Spleen (tissue), 11 donors: ENCODE data around the gene CTSE. TPM values are rescaled to one million over a fixed set of nuclear protein-coding genes. Genes with fewer than 3 reads are reported as not detected.
A peak's percentile ranks its signal among the peaks of the same experiment; 100 is the strongest.

Experiments used
- DNase-seq: peaks from one replicate; pipeline ENCODE4 v3.0.0-alpha.2; 2020
- H3K27ac ChIP-seq, 8 donors: fragments of 200-600 bp; sonication (generic) in 7 of 8; 1 replicate in 4 of 8; 2 replicates in 4 of 8; pipeline versions ENCODE4 v1.5.0 to v1.8.0; 2016 to 2021; ENCODE audit warnings: inconsistent platforms in 4 of 8, mild to moderate bottlenecking in 4 of 8, moderate library complexity in 1 of 8
- H3K27me3 ChIP-seq, 7 donors: fragments of 200-600 bp; sonication (generic) in 6 of 7; replicated peaks in 1 of 7; 1 replicate in 4 of 7; 2 replicates in 3 of 7; pipeline versions ENCODE4 v1.5.0 to v1.8.0; 2016 to 2021; ENCODE audit warnings: inconsistent platforms in 3 of 7, mild to moderate bottlenecking in 1 of 7
- H3K36me3 ChIP-seq, 6 donors: fragments of 200-600 bp; sonication (generic) in 5 of 6; 1 replicate in 4 of 6; 2 replicates in 2 of 6; pipeline versions ENCODE4 v1.5.0 to v1.8.0; 2016 to 2021; ENCODE audit warnings: inconsistent platforms in 2 of 6
- H3K4me1 ChIP-seq, 6 donors: fragments of 200-600 bp; sonication (generic) in 5 of 6; 1 replicate in 3 of 6; 2 replicates in 3 of 6; pipeline versions ENCODE4 v1.5.0 to v1.8.0; 2016 to 2021; ENCODE audit warnings: inconsistent platforms in 3 of 6
- H3K4me3 ChIP-seq, 8 donors: fragments of 200-600 bp; sonication (generic) in 7 of 8; 1 replicate in 4 of 8; 2 replicates in 4 of 8; pipeline versions ENCODE4 v1.5.0 to v1.8.0; 2016 to 2021; ENCODE audit warnings: inconsistent platforms in 4 of 8, mild to moderate bottlenecking in 4 of 8, moderate library complexity in 2 of 8
- H3K9me3 ChIP-seq, 8 donors: fragments of 200-600 bp; sonication (generic) in 7 of 8; 1 replicate in 4 of 8; 2 replicates in 4 of 8; pipeline versions ENCODE4 v1.5.0 to v1.8.0; 2016 to 2021; ENCODE audit warnings: inconsistent platforms in 4 of 8
- CTCF ChIP-seq, 11 experiments: fragments of 200-600 bp in 7 of 11; fragments of 450-650 bp in 4 of 11; sonication (generic) in 4 of 11; IDR thresholded peaks in 8 of 11; conservative IDR thresholded peaks in 3 of 11; 1 replicate in 7 of 11; 2 replicates in 4 of 11; pipeline versions ENCODE4 v1.4.0 to v1.8.0; 2016 to 2021; ENCODE audit warnings: antibody characterized with exemption in 11 of 11, inconsistent platforms in 4 of 11, mild to moderate bottlenecking in 1 of 11
- POLR2A ChIP-seq, 3 donors: fragments of 450-650 bp; IDR thresholded peaks; one replicate each; pipeline ENCODE4 v1.5.1; 2017; ENCODE audit warnings: antibody characterized with exemption in 3 of 3, mild to moderate bottlenecking in 1 of 3
- POLR2AphosphoS5 ChIP-seq, 3 donors: sonication (generic); formaldehyde crosslinking; IDR thresholded peaks; one replicate each; pipeline ENCODE4 v1.5.1; 2017; ENCODE audit warnings: antibody characterized with exemption in 3 of 3
- WGBS, 5 donors: extraction: QIAGEN DNeasy Blood & Tissue Kit in 3 of 5; methylation state at CpG; one replicate each; pipeline versions ENCODE4 v1.1.5 to v1.1.7; 2013 to 2018; 5-methylcytosine and 5-hydroxymethylcytosine counted together
- intact Hi-C: fragments of 100-400 bp; cut with DNase I; formaldehyde crosslinking; loops from one replicate; pipeline ENCODE4 v1.15.0; 2023; ENCODE audit warnings: low total_unique reads
- polyA plus RNA-seq, 3 donors: library from polyadenylated mRNA; stranded (reverse); fragments of 200-250 nt; gene quantifications; one replicate each; pipeline ENCODE4 v1.2.1, GENCODE V29; 2013
- total RNA-seq, 7 donors: library from RNA; depleted of rRNA in 3 of 7; stranded (reverse); fragments of >200 nt in 3 of 7; fragmentation: NEBNext Ultra II Directional in 4 of 7; extraction: Animal tissue kit (Norgen Biotek cat#: 25700) in 4 of 7; gene quantifications; one replicate each; pipeline versions ENCODE4 v1.1.0 to v1.2.1, GENCODE V29; 2016 to 2021
- donor health status: healthy with polysubstance abuse.
- donor health status: DM: no; HTN: no; CAD: no; lungs with moderate emphysema.
- donor health status: DM: no; HTN: no; CAD: no.
- donor health status: Bipolar disorder and iron deficiency.
- donor health status: healthy.
- donor health status: DM: no; HTN: no; CAD: no.
- donor health status: DM: yes; HTN: yes; CAD: no.

The CTSE gene
- total and polyA plus RNA-seq, 10 donors, result 0.06 to 0.66 (median 0.11) TPM; not detected in 5

DNA sequence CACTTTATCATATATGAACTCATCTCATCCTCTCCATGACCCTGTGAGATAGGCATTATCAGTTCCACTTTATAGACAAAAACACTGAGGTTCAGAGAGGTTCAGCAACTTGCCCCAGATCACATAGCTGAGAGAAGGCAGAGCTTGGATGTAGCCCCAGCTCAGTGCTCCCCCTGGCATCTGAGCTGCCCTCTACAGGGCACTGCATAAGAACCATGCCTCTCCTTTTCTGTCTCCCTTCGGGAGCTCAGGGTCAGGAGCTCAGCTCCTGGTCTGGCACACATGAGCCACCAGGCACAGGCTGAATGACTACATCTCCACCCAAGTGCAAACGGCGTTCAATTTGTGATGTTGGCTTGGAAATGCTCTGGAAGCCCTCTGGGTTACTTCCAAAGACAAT is 37.4 kb downstream of the CTSE start:
- 73 to 89% (median 88%) methylated on average over 3 of the region's 3 CpGs for WGBS, 5 donors
- TF ChIP-seq POLR2AphosphoS5 (IDR thresholded peaks at IDR 0.05) (no peak), POLR2A (IDR thresholded peaks at IDR 0.05) (no peak), CTCF (IDR thresholded peaks at IDR 0.05 in 8 of 11, conservative IDR thresholded peaks at IDR 0.05 in 3 of 11) (no peak)
- intact Hi-C loops, result no loop called here
- Histone ChIP-seq H3K4me3 (no peak overlapping the region), H3K27me3 (no peaks in the 10 kb centered on the region), H3K9me3 (no peaks in the 10 kb centered on the region), H3K36me3 (no peaks in the 10 kb centered on the region), H3K27ac (no peak overlapping the region), H3K4me1 (no peaks in the 10 kb centered on the region)
- no peak for DNase-seq

- H3K27me3 ChIP-seq, result no peaks in the 10 kb centered on the region
- TF ChIP-seq CTCF (IDR thresholded peaks at IDR 0.05 in 8 of 11, conservative IDR thresholded peaks at IDR 0.05 in 3 of 11) (no peak), POLR2AphosphoS5 (IDR thresholded peaks at IDR 0.05) (no peak), POLR2A (IDR thresholded peaks at IDR 0.05) (no peak)
- H3K4me1 ChIP-seq, result no peaks in the 10 kb centered on the region
- intact Hi-C loops, result no loop called here
- no peak overlapping the region for H3K4me3 ChIP-seq
- no peak overlapping the region for H3K27ac ChIP-seq
- no peaks in the 10 kb centered on the region for H3K36me3 ChIP-seq
- DNase-seq, result no peak
- no peaks in the 10 kb centered on the region for H3K9me3 ChIP-seq
- WGBS, 5 donors, result 90 to 95% (median 91%) methylated on average over 9 of the region's 9 CpGs
Observed at GRCh38 chr1:205985330-205986005, 38.2 kb downstream of the CTSE start.

- H3K4me1 ChIP-seq, result no peaks in the 10 kb centered on the region
- H3K4me3 ChIP-seq, result no peak overlapping the region
- no peak overlapping the region for H3K27ac ChIP-seq
- TF ChIP-seq POLR2A (IDR thresholded peaks at IDR 0.05), result no peak
- peak; percentile 17 to 78 (median 60) for TF ChIP-seq CTCF (IDR thresholded peaks at IDR 0.05 in 8 of 11, conservative IDR thresholded peaks at IDR 0.05 in 3 of 11)
- 40 to 51% (median 40%) methylated on average over 14 of the region's 14 CpGs for WGBS, 5 donors
- H3K36me3 ChIP-seq, result no peaks in the 10 kb centered on the region
- intact Hi-C loops, result loop anchor here (5.0 kb wide), 1 partner anchor 123 kb away; no protein-coding TSS in a partner anchor
- no peaks in the 10 kb centered on the region for H3K9me3 ChIP-seq
- DNase-seq, result no peak
- H3K27me3 ChIP-seq, result no peaks in the 10 kb centered on the region
Observed at GRCh38 chr1:205983925-205984725, 39.6 kb downstream of the CTSE start.

- H3K27ac ChIP-seq, result no peak overlapping the region
- no peak for DNase-seq
- H3K36me3 ChIP-seq, result no peaks in the 10 kb centered on the region
- no peaks in the 10 kb centered on the region for H3K27me3 ChIP-seq
- 81 to 95% (median 89%) methylated on average over 1 of the region's 1 CpG for WGBS, 5 donors
- no peak overlapping the region for H3K4me3 ChIP-seq
- no peaks in the 10 kb centered on the region for H3K4me1 ChIP-seq
- TF ChIP-seq CTCF (IDR thresholded peaks at IDR 0.05 in 8 of 11, conservative IDR thresholded peaks at IDR 0.05 in 3 of 11), result no peak
- no peak for TF ChIP-seq POLR2A (IDR thresholded peaks at IDR 0.05)
- no peak for TF ChIP-seq POLR2AphosphoS5 (IDR thresholded peaks at IDR 0.05)
- no peaks in the 10 kb centered on the region for H3K9me3 ChIP-seq
- intact Hi-C loops, result loop anchor here (5.0 kb wide), 1 partner anchor 126 kb away; no protein-coding TSS in a partner anchor
Observed at GRCh38 chr1:205981257-205981656, 42.4 kb downstream of the CTSE start.
